A172 (cell line): Measurements from ENCODE around the gene RYK. TPM values are rescaled to one million over a fixed set of nuclear protein-coding genes. Genes with fewer than 3 reads are reported as not detected.
"Not testable (repeated sequence)": the region's sequence is repeated elsewhere in the genome, so short reads cannot be mapped to it uniquely, and the experiment has no call there.

Experiments
- DNase-seq: peaks from one replicate; pipeline ENCODE4 v3.0.0-alpha.2; 2015; ENCODE audit warnings: low spot score
- total RNA-seq: library from RNA; depleted of rRNA; stranded (reverse); fragments of >200 nt; shearing (Covaris generic); gene quantifications from 2 replicates; pipeline ENCODE4 v1.2.3, GENCODE V29; 2014

RYK gene
- total RNA-seq, 1 experiment from 2014 or later, result 88.1 TPM

GRCh38 chr3:134216851-134217250, 33.8 kb downstream of the RYK start:
- no peak for DNase-seq

GRCh38 chr3:134216191-134216764, 34.4 kb downstream of the RYK start:
- no peak for DNase-seq

- DNase-seq, result no peak
Measured at GRCh38 chr3:134214239-134214638, 36.4 kb downstream of the RYK start.

GRCh38 chr3:134212967-134213665, 37.5 kb downstream of the RYK start:
- DNase-seq, result peak; percentile 67

GRCh38 chr3:134211797-134212196, 38.9 kb downstream of the RYK start:
- peak; percentile 66 for DNase-seq

- DNase-seq, result no peak
Measured at GRCh38 chr3:134205451-134205850, 45.2 kb downstream of the RYK start.

- peak; percentile 88 for DNase-seq
Measured at GRCh38 chr3:134201201-134202130, 49.2 kb downstream of the RYK start.

- not testable (repeated sequence) for DNase-seq
Measured at GRCh38 chr3:134199880-134200279, 50.8 kb downstream of the RYK start.

- no peak for DNase-seq
Measured at GRCh38 chr3:134199240-134199639, 51.4 kb downstream of the RYK start.

GRCh38 chr3:134198414-134198813, 52.2 kb downstream of the RYK start:
- DNase-seq, result no peak

- DNase-seq, result peak; percentile 74
Measured at GRCh38 chr3:134197681-134198261, 52.9 kb downstream of the RYK start.

GRCh38 chr3:134194247-134194646, 56.4 kb downstream of the RYK start:
- DNase-seq, result no peak

- no peak for DNase-seq
Measured at GRCh38 chr3:134190250-134190649, 60.4 kb downstream of the RYK start.

- DNase-seq, result no peak
Measured at GRCh38 chr3:134189849-134190248, 60.8 kb downstream of the RYK start.

- DNase-seq, result no peak
Measured at GRCh38 chr3:134186391-134186790, 64.3 kb downstream of the RYK start.

GRCh38 chr3:134180761-134181160, 69.9 kb downstream of the RYK start:
- no peak for DNase-seq

- no peak for DNase-seq
Measured at GRCh38 chr3:134179508-134179907, 71.2 kb downstream of the RYK start.

GRCh38 chr3:134163096-134163495, 87.6 kb downstream of the RYK start:
- DNase-seq, result no peak

- DNase-seq, result no peak
Measured at GRCh38 chr3:134161898-134162615, 88.6 kb downstream of the RYK start.

- no peak for DNase-seq
Measured at GRCh38 chr3:134155446-134155845, 95.2 kb downstream of the RYK start.

- DNase-seq, result no peak
Measured at GRCh38 chr3:134153761-134154160, 96.9 kb downstream of the RYK start.

GRCh38 chr3:134150476-134150875, 100.2 kb downstream of the RYK start:
- no peak for DNase-seq
